Body of pancreas (tissue), 4 donors: ENCODE measurements around the gene PHF21B. TPM values are rescaled to one million over a fixed set of nuclear protein-coding genes. Genes with fewer than 3 reads are reported as not detected.
"Not testable (repeated sequence)": the region's sequence is repeated elsewhere in the genome, so short reads cannot be mapped to it uniquely, and the experiment has no call there.

ENCODE experiments used
- ATAC-seq: fragments of 150-250 bp; one replicate; pipeline ENCODE4 v1.9.1; 2016
- DNase-seq, 4 donors: peaks; one replicate each; pipeline ENCODE4 v3.0.0-alpha.2; 2019
- H3K27ac ChIP-seq, 4 donors: fragments of 200-600 bp; sonication (generic); 1 replicate in 3 of 4; 2 replicates in 1 of 4; pipeline versions ENCODE4 v1.5.1 to v1.6.1; 2016 to 2019; ENCODE audit warnings: mild to moderate bottlenecking in 1 of 4, mixed read lengths in 1 of 4, moderate library complexity in 1 of 4
- H3K27me3 ChIP-seq, 2 donors: fragments of 200-600 bp; sonication (generic); one replicate each; pipeline ENCODE4 v1.6.0; 2016; ENCODE audit warnings: mild to moderate bottlenecking in 1 of 2
- H3K36me3 ChIP-seq, 2 donors: fragments of 200-600 bp; sonication (generic); replicated peaks in 1 of 2; 2 replicates each; pipeline ENCODE4 v1.5.1; 2016; ENCODE audit warnings: low read depth in 2 of 2; ENCODE audit not compliant: insufficient read depth in 1 of 2
- H3K4me1 ChIP-seq: fragments of 200-600 bp; sonication (generic); one replicate; pipeline ENCODE4 v1.6.0; 2016
- H3K4me3 ChIP-seq, 2 donors: fragments of 200-600 bp; sonication (generic); 1 replicate in 1 of 2; 2 replicates in 1 of 2; pipeline ENCODE4 v1.5.1; 2016 to 2019
- H3K9me3 ChIP-seq, 3 donors: fragments of 200-600 bp; sonication (generic); 1 replicate in 2 of 3; 2 replicates in 1 of 3; pipeline ENCODE4 v1.5.1; 2016
- CTCF ChIP-seq, 7 experiments: fragments of 450-650 bp in 4 of 7; fragments of 200-600 bp in 3 of 7; sonication (generic) in 3 of 7; IDR thresholded peaks; one replicate each; pipeline ENCODE4 v1.5.1; 2016 to 2019; ENCODE audit warnings: antibody characterized with exemption in 7 of 7
- POLR2A ChIP-seq, 3 donors: fragments of 450-650 bp; IDR thresholded peaks; one replicate each; pipeline ENCODE4 v1.6.1; 2016; ENCODE audit warnings: antibody characterized with exemption in 3 of 3, mild to moderate bottlenecking in 2 of 3
- WGBS, 2 donors: methylation state at CpG; one replicate each; pipeline ENCODE4 v1.1.5; 2017; 5-methylcytosine and 5-hydroxymethylcytosine counted together
- intact Hi-C: fragments of 100-400 bp; cut with DNase I; formaldehyde crosslinking; loops from one replicate; pipeline ENCODE4 v1.15.1; 2023
- total RNA-seq, 2 donors: library from RNA; depleted of rRNA; stranded (reverse); fragments of >200 nt; gene quantifications; one replicate each; pipeline ENCODE4 v1.1.0, GENCODE V29; 2016

The PHF21B gene
- total RNA-seq, 2 donors from 2014 or later: under 0.01 TPM; not detected in 1

- DNase-seq (no peak), ATAC-seq (no peak)
- 87 to 90% methylated on average over 10 to 11 of the region's 11 CpGs for WGBS, 2 donors
- H3K36me3 ChIP-seq: no peaks in the 10 kb centered on the region
- intact Hi-C loops: loop anchor here (10.0 kb wide), 1 partner anchor 59 kb away; no protein-coding TSS in a partner anchor
- H3K27me3 ChIP-seq: no peaks in the 10 kb centered on the region
- no peak overlapping the region for H3K4me3 ChIP-seq
- H3K27ac ChIP-seq: no peak overlapping the region
- no peak for TF ChIP-seq CTCF (IDR thresholded peaks at IDR 0.05)
- TF ChIP-seq POLR2A (IDR thresholded peaks at IDR 0.05): no peak
- H3K4me1 ChIP-seq: no peaks in the 10 kb centered on the region
- peaks cover 0 to 9% (median 0%) of the 10 kb centered on the region in 3 donors for H3K9me3 ChIP-seq
Observed at GRCh38 chr22:44926124-44926475, 83.7 kb downstream of the PHF21B start.

- TF ChIP-seq CTCF (IDR thresholded peaks at IDR 0.05) (no peak), POLR2A (IDR thresholded peaks at IDR 0.05) (no peak)
- no peak for ATAC-seq
- no peaks in the 10 kb centered on the region for H3K27me3 ChIP-seq
Observed at GRCh38 chr22:44925465-44926123, 84.2 kb downstream of the PHF21B start.

GRCh38 chr22:44924710-44925109 is 85.1 kb downstream of the PHF21B start:
- no peak overlapping the region for H3K27ac ChIP-seq
- 54 to 64% methylated on average over 8 of the region's 8 CpGs for WGBS, 2 donors
- no peak for ATAC-seq
- no peaks in the 10 kb centered on the region for H3K27me3 ChIP-seq
- DNase-seq: no peak
- TF ChIP-seq CTCF (IDR thresholded peaks at IDR 0.05): no peak
- TF ChIP-seq POLR2A (IDR thresholded peaks at IDR 0.05): no peak
- no peaks in the 10 kb centered on the region for H3K36me3 ChIP-seq
- peaks cover 0 to 9% (median 0%) of the 10 kb centered on the region in 3 donors for H3K9me3 ChIP-seq
- H3K4me3 ChIP-seq: no peak overlapping the region
- H3K4me1 ChIP-seq: no peaks in the 10 kb centered on the region
- intact Hi-C loops: loop anchor here (10.0 kb wide), 1 partner anchor 60 kb away; no protein-coding TSS in a partner anchor

More at GRCh38 chr22:44925465-44926123, 84.2 kb downstream of the PHF21B start:
- intact Hi-C loops: loop anchor here (10.0 kb wide), 1 partner anchor 59 kb away; no protein-coding TSS in a partner anchor
- WGBS, 2 donors: 77 to 78% methylated on average over 7 to 12 of the region's 15 CpGs
- Histone ChIP-seq H3K9me3 (peaks cover 0 to 9% (median 0%) of the 10 kb centered on the region in 3 donors), H3K4me3 (no peak overlapping the region), H3K27ac (no peak overlapping the region), H3K4me1 (no peaks in the 10 kb centered on the region), H3K36me3 (no peaks in the 10 kb centered on the region)
- no peak for DNase-seq

GRCh38 chr22:44924098-44924497 is 85.7 kb downstream of the PHF21B start:
- TF ChIP-seq CTCF (IDR thresholded peaks at IDR 0.05): no peak
- TF ChIP-seq POLR2A (IDR thresholded peaks at IDR 0.05): no peak
- ATAC-seq (no peak), DNase-seq (no peak)
- WGBS, 2 donors: 64 to 71% methylated on average over 5 of the region's 5 CpGs
- H3K27me3 ChIP-seq: no peaks in the 10 kb centered on the region
- no peak overlapping the region for H3K27ac ChIP-seq
- H3K4me3 ChIP-seq: no peak overlapping the region
- intact Hi-C loops: loop anchor here (10.0 kb wide), 1 partner anchor 61 kb away; no protein-coding TSS in a partner anchor
- no peaks in the 10 kb centered on the region for H3K4me1 ChIP-seq
- H3K9me3 ChIP-seq: peaks cover 0 to 9% (median 0%) of the 10 kb centered on the region in 3 donors
- H3K36me3 ChIP-seq: no peaks in the 10 kb centered on the region

- not testable (repeated sequence) for ATAC-seq, H3K4me1 ChIP-seq, H3K27me3 ChIP-seq, H3K9me3 ChIP-seq, H3K4me3 ChIP-seq, DNase-seq, H3K27ac ChIP-seq, H3K36me3 ChIP-seq
- WGBS, 2 donors: 83 to 87% methylated on average over 5 to 11 of the region's 11 CpGs
- intact Hi-C loops: loop anchor here (10.0 kb wide), 1 partner anchor 63 kb away; no protein-coding TSS in a partner anchor
Observed at GRCh38 chr22:44921766-44922165, 88.0 kb downstream of the PHF21B start.
